CD4-positive, alpha-beta T cell treated with Interleukin-4 for 1 hour (primary cell): ENCODE results near the gene RPA4.
A peak's percentile ranks its signal among the peaks of the same experiment; 100 is the strongest.
"Not testable (repeated sequence)": the region's sequence is repeated elsewhere in the genome, so short reads cannot be mapped to it uniquely, and the experiment has no call there.

Experiments
- DNase-seq, 2 donors: peaks; one replicate each; pipeline ENCODE4 v3.0.0-alpha.2; 2020 to 2022

RPA4 gene, protein sequence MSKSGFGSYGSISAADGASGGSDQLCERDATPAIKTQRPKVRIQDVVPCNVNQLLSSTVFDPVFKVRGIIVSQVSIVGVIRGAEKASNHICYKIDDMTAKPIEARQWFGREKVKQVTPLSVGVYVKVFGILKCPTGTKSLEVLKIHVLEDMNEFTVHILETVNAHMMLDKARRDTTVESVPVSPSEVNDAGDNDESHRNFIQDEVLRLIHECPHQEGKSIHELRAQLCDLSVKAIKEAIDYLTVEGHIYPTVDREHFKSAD

GRCh38 chrX:96883608-96884007, at the start of gene RPA4:
Gene RPA4 (plus strand): TSS chrX:96883908. CDS start chrX:96884311, 403 bp downstream.
- DNase-seq, result no peak

DNA sequence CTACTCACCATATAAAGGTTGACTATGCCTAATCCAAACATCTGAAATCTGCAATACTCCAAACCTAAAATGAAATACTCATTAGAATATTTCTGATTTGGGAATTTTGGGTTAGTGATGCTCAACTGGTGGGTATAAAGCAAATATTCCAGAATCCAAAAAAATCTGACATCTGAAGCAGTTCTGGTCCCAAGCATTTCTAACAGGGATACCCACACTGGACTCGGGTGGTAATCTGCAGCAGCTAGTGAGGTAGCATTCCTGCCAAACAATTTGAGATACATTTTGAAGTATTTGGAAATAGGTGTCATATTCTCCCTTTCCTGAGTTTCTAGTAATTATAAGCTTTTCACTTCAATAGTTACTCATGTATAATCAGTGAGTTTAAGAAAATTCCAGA, 49.6 kb upstream of the RPA4 start:
- no peak for DNase-seq

- peak in 1 of 2 donors; percentile 11 for DNase-seq
These were observed 47.9 kb upstream of the RPA4 start for GRCh38 chrX:96835660-96836289.

DNA sequence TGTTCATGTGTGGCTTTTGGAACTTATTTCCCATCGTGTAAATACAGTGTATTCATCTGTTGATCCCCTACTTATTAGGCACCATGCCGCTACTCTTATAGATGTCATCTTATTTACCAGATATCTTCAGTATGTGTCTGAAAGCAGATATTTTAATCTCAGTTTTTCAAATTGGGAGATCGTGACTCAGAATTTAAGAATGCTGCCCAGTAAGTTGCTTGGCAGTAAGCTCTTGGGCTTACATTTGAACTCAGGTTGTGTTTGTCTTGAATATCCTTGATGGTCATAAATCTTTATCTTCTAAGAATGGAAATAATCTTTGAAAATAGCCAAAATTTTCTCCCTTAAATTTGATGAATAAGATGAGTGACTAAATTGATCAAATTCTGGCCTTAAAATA, 45.9 kb upstream of the RPA4 start:
- DNase-seq, result no peak

GRCh38 chrX:96838537-96838936, 45.2 kb upstream of the RPA4 start:
- DNase-seq, result no peak

GRCh38 chrX:96841325-96841724, 42.4 kb upstream of the RPA4 start:
- no peak for DNase-seq

DNA sequence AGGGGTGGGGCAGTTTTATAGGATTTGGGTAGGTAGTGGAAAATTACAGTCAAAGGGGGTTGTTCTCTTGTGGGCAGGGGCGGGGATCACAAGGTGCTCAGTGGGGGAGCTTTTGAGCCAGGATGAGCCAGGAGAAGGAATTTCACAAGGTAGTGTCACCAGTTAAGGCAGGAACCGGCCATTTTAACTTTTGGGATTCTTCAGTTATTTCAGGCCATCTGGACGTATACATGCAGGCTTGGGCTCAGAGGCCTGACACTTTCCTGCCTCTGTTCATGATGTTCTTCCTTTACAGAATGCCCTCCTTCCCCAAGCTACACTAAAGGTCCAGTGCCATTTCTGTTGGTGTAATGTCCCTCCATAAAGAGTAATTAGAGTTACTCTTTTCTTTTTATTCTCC, 41.8 kb upstream of the RPA4 start:
- not testable (repeated sequence) for DNase-seq

DNA sequence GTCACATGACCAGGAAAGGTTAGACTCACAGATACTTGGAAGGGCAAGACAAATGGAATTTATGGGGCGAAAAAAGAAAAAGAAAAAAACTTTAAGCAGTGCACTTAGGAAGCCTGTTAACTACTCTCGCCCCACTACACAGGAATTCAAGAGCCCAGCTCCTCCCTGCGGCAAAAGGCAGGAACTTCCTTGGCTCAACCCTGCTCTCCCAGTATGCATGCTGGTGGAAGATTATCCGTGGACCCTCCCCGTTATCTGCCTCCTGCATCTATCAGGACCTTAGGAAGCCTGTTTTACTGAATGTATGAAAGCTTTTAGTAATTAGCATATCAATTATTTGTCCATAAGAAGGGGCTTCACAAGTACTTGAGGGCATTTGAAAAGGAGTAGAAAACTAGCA, 40.1 kb upstream of the RPA4 start:
- DNase-seq, result no peak

- DNase-seq, result no peak
These were observed 36.9 kb upstream of the RPA4 start for GRCh38 chrX:96846841-96847240.

DNA sequence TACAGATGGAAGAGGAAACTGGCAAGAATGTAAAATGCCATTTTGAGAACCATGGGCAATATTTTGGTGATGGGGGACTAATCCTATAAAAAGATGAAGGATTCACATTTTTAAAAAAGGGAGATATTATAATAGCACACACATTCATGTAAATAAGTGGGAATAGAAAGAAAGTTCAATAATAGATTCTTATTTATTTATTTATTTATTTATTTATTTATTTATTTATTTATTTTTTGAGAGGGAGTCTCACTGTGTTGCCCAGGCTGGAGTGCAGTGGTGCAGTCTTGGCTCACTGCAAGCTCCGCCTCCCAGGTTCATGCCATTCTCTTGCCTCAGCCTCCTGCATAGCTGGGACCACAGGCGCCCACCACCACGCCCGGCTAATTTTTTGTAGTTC, 24.3 kb upstream of the RPA4 start:
- DNase-seq, result not testable (repeated sequence)

DNA sequence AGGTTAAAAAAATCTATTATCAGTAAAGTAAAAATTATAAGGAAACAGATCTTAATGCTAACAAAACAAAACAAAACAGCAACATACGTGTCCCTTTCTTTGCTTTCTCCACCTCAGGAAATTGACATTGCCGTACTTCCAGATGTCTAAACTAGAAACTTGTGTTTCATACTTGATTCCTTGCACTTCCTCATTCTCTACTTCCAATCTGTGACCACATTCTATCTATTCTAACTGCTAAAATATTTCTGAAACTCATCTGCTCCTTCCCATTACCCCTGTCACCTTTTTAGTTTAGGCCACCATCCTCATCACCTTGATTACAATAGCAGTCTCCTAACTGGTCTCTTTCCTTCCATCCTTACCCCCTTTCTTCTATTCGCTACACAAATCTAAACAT, 22.5 kb upstream of the RPA4 start:
- no peak for DNase-seq

- no peak for DNase-seq
These were observed 22.0 kb upstream of the RPA4 start for GRCh38 chrX:96861661-96862060.

DNA sequence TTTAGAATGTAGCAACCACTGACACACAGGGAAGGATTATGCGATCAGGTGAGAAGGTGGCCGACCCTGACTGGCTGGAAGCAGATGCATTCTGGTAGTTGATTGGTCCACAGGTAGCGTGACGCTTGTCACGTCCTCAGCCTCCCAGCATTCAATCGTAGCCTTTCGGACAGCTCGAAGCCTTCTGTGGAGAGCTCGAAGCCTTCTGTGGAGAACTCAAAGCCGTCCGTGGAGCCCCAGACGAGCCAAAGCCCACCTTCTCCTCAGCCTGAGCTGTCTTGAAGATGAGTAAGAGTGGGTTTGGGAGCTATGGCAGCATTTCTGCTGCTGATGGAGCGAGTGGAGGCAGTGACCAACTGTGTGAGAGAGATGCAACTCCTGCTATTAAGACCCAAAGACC, 319 bp downstream of the RPA4 start:
- no peak for DNase-seq

- no peak for DNase-seq
These were observed 6.0 kb downstream of the RPA4 start for GRCh38 chrX:96889726-96890125.

DNA sequence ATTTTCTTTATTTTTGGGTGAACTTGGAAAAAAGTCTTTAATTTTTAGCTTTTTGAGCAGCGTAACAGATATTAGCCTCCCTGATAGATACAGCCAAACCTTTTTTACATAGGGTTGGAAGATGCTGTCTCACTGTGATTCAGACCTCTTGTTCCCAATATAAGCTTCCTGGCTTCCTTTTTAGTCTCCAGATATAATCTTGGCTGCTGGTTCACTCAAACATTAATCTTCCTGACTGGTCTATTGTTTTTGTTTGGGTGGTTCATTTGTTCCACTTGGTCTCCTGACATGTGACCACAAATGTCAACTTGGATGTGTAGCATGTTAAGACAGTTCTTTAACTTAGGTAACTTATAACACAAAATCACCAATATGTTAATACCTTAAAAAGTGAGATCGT, 23.0 kb downstream of the RPA4 start:
- no peak for DNase-seq

DNA sequence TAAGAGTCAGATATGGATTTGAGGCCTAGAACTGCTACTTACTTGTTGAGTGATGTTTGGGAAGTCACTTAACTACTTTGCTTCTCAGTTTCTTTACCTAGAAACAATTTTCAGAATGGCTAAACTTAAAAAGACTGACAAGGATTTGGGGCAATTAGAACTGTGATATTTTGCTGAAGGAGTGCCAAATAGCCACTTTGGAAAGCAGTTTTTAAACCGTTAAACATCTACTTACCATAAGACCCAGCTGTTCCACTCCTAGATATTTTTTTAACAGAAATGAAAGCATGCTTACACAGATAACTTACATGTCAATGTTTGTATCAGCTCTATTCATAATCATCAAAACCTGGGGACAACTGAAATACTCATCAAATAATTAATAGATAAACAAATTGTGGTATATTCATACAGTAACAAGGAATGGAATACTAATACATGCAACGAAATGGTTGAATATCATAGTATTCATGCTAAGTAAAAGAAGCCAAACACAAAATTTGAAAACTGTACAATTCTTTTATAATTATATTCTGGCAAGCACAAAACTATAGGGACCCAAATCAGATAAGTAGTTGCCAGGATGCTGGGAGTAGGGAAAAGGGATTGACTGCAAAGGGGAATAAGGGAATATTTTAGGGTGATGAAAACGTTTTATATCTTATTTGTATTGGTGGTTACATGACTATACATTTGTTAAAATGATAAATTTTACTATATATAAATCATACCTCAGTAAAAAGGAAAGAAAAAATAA, 24.0 kb downstream of the RPA4 start:
- DNase-seq, result no peak

GRCh38 chrX:96909291-96909690, 25.6 kb downstream of the RPA4 start:
- DNase-seq, result no peak

GRCh38 chrX:96918864-96919263, 35.2 kb downstream of the RPA4 start:
- DNase-seq, result no peak

- no peak for DNase-seq
These were observed 36.0 kb downstream of the RPA4 start for GRCh38 chrX:96919672-96920071.

DNA sequence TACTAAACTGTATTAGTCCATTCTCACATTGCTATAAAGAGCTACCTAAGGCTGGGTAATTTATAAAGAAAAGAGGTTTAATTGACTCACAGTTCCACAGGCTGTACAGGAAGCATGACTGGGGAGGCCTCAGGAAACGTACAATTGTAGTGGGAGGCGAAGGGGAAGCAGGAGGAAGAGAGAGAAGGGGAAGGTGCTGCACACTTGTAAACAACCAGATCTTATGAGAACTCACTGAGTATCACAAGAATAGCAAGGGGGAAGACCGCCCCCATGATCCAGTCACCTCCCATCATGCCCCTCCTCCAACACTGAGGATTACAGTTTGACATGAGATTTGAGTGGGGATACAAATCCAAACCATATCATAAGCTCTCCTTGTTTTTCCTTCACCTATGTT, 40.9 kb downstream of the RPA4 start:
- DNase-seq, result no peak

DNA sequence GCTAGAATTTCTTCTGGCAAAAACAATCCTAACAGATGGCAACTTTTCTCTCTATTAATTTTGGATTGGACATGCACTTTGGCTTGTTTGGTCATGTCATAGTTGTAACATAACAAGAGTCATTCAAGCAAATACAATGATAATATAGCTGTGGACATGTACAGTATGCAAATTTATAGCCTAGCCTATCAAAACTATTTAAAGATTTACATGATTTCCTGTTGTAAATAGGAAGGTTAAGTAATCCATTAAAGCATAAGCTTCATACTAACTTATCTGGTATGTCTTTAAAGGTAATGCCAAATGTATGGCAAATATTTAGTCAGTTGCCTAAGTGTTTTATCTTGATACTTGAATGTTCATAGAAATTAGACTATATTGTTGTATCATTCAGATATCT, 45.3 kb downstream of the RPA4 start:
- no peak for DNase-seq
